HG02759 (cell line): ENCODE results near the gene HSF2BP.
"Not testable (repeated sequence)": the region's sequence is repeated elsewhere in the genome, so short reads cannot be mapped to it uniquely, and the experiment has no call there.

Experiments used
- ATAC-seq: cut with Tn5 transposase; IDR thresholded peaks from one replicate; pipeline ENCODE4 v1.9.1; 2021; ENCODE audit warnings: mild to moderate bottlenecking, moderate library complexity; ENCODE audit not compliant: unreplicated experiment

HSF2BP gene

GRCh38 chr21:43687566-43688399, 28.5 kb upstream of the HSF2BP start:
- no peak for ATAC-seq

GRCh38 chr21:43686811-43687565, 27.7 kb upstream of the HSF2BP start:
- no peak for ATAC-seq

- ATAC-seq = no peak
Observed at GRCh38 chr21:43684424-43684823, 25.1 kb upstream of the HSF2BP start.

GRCh38 chr21:43681650-43682049, 22.4 kb upstream of the HSF2BP start:
- no peak for ATAC-seq

- ATAC-seq = not testable (repeated sequence)
Observed at GRCh38 chr21:43680421-43680820, 21.1 kb upstream of the HSF2BP start.

GRCh38 chr21:43679951-43680350, 20.7 kb upstream of the HSF2BP start:
- no peak for ATAC-seq

- no peak for ATAC-seq
Observed at GRCh38 chr21:43676391-43676790, 17.1 kb upstream of the HSF2BP start.

GRCh38 chr21:43675871-43676270, 16.6 kb upstream of the HSF2BP start:
- no peak for ATAC-seq

- ATAC-seq = no peak
Observed at GRCh38 chr21:43669828-43670605, 10.7 kb upstream of the HSF2BP start.

GRCh38 chr21:43667191-43667904, 8.1 kb upstream of the HSF2BP start:
- ATAC-seq = no peak

GRCh38 chr21:43665879-43666278, 6.6 kb upstream of the HSF2BP start:
- ATAC-seq = no peak

- ATAC-seq = no peak
Observed at GRCh38 chr21:43664358-43664757, 5.1 kb upstream of the HSF2BP start.

- no peak for ATAC-seq
Observed at GRCh38 chr21:43663033-43663432, 3.7 kb upstream of the HSF2BP start.

GRCh38 chr21:43662286-43662685, 3.0 kb upstream of the HSF2BP start:
- ATAC-seq = no peak

GRCh38 chr21:43658769-43659135, 536 bp downstream of the HSF2BP start:
- no peak for ATAC-seq

- ATAC-seq = no peak
Observed at GRCh38 chr21:43658088-43658741, 1.1 kb downstream of the HSF2BP start.

- ATAC-seq = no peak
Observed at GRCh38 chr21:43657355-43658087, 1.8 kb downstream of the HSF2BP start.

- ATAC-seq = no peak
Observed at GRCh38 chr21:43654806-43655489, 4.3 kb downstream of the HSF2BP start.

- ATAC-seq = no peak
Observed at GRCh38 chr21:43653626-43654025, 5.7 kb downstream of the HSF2BP start.
